ENCODE data around the gene RPS14.
A peak's percentile ranks its signal among the peaks of the same experiment; 100 is the strongest.

RPS14 gene

DNA sequence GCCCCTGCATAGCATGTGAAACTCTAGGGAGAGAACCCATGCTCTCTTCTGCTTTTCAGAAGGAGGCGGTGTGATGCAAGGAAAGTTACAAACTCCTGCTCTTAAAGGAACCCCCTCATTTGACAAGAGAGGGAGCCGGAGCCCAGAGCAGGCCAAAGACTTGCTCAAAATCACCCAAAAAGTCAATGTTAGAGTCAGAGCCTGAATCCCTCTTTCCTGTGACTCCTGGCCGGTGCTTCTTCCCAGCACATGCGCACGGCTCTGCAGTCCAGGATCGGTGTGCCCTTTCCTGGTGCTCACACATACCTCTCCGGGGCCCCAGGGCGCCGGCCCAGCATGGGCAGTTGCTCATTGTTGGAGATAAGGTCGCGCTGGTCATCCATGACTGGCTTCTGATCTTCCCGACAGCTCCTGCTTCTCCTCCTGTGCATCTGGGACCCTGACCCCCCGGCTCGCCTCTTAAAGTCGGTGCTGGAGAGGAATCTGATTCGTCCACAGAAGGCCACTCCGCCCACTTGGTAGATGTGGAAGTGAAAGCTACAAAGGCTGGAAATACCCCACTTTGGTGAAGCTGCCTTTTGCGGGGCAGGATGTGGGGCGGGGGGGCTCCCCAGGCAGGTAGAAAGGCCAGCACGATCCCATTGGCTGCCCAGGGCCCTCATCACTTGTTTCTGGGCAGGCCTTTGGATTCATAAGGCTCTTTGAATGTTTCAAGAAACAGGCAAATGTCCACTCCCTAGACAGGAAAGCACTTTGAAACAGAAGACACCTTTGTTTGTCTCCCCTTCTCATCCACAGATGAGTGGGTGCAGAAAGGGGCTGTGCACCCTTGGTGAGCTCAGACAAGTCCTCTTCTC is 37.0 kb downstream of the RPS14 start, which contains the start of gene CD74:
CD74 (minus strand) TSS at position 592 of the 857 bp plus-strand sequence; CDS start at position 431, 161 bp downstream.
- peak; percentile 60 to 85 (median 71) for DNase-seq

DNA sequence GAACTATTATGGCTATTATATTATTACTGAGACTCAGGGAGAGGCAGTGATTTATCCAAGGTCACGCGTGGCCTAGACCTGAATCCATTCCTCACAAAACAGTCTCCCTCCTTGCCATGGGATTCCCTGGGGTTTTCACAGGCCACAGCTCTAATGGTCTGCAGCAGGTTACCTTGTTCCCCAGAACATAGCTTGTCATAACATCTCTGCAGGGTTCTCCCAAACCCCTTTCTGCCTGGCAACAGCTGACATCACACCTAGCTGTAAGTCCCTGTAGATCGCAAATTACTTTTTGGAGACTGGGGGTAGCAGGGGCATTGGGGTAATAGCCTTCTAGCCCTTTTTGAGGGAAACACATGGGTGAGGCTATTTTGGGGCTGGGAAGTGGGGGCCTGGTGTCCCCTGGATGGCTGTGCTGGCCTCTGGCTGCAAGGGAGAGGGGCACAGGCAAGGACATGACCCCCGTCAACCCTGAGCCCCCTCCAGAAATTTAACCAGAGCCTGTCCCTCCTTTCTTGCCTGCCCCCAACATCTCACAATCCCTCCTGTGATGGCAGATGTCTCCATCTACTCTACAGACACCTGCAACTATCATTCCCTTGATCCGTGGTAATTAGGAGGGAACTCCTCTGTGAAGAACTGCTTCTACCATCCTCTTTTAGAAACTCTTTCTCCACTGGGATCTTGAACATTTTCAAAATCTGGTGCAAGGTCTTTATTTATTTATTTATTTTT is 38.1 kb downstream of the RPS14 start:
- peak in 1 of 4 experiments; percentile 56 for DNase-seq

DNA sequence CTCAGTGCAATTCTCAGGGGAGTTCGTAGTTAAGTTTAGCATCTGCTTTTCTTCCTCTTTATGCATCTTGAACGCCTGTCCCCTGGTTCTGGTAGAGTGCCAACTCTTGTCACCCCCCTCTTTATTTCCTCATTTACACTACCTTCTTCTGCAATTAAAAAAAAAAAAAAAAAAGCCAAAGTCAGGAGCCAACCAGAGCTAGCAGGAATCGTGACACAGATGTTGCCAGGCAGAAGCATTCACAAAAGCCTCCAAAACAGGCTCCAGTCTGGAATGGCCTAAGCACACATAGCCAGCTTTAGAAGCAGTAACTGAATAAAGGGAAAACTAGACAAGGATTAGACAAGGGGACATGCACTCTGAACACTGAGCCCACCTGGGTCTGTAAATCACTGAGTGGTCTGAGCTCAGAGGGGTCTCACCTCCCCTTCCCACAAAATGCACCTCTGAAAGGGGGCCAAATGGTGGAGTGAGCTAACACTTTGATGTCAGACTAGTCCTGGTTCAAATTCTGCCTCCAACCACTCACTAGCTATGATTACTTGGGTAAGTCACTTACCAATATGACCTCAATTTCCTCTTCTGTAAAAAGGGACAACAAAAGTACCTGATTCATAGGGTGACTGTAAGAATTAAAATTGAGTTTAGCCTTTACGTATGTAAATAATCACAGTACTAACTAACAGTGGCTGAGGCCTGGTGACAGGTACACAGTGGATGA is 38.9 kb downstream of the RPS14 start:
- peak in 1 of 4 experiments; percentile 11 for DNase-seq

DNA sequence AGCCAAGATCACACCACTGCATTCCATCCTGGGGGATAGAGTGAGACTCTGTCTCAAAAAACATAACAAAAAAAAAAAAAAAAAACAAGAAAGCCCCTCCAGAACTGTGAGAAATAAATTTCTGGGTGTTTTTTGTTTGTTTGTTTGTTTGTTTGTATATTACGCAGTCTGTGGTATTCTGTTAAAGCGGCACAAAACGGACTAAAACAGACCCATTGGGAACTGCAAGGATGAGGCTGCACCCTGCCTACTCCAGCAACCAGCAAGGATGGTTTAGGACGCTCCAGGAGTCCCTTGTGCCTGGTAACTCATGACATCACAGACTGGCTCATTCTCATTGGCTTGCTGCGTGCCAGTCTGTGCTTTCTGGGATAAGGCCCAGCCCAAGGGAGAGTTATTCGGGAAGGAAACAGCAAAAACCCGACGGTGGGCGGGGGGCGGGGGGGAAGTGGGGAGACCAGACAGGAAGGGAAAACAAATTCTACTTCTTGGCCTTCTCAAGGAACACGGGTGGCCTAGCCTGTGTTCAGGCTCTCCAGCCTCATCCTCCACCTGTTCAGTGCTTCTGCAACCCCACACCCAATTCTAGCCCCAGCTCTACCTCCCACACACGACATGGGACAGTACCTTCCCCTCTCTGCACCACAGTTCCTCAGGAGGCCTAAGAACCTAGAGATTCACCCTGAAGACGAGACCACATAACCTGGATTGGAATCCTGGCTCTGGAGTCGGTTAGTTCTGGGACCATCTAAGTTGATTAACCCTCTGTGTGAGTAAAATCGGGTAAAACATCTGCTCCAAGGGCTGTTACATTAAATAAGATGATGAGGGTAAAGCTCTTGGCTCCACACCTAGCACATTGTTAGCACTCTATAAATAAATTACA is 39.7 kb downstream of the RPS14 start:
- DNase-seq: no peak

DNA sequence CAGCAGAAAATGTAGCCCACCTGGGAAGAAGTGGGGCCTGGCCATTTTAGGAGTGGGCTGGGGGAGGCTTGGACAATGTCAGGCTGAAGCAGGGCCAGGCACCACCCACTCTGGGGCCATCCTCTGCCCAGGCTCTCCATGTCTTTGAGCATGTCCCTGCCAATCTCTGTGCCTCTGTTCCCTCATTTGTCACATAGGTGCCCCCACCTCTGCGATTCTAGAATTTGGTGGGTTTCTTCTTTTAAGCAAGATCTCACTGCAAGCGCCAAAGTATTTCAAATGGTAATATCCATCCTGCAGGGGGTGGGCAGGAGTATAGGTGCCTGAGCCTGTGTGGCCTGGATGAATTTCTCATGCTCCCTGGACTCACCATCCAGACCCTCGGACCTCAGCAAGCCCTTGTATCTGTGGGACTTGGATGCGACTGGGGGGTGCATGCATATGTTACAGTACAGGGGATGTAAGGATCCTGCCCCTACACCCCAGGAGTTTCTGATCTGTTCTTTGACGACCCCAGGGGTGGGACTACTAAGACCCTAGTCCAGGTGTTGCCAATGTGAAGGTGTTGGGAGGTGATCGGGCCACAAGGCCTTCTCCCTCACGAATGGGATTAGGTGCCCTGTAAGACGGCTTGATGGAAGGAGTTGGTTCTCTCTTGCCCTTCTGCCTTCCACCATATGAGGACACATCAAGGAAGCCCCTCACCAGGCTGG is 41.2 kb downstream of the RPS14 start:
- DNase-seq: no peak

DNA sequence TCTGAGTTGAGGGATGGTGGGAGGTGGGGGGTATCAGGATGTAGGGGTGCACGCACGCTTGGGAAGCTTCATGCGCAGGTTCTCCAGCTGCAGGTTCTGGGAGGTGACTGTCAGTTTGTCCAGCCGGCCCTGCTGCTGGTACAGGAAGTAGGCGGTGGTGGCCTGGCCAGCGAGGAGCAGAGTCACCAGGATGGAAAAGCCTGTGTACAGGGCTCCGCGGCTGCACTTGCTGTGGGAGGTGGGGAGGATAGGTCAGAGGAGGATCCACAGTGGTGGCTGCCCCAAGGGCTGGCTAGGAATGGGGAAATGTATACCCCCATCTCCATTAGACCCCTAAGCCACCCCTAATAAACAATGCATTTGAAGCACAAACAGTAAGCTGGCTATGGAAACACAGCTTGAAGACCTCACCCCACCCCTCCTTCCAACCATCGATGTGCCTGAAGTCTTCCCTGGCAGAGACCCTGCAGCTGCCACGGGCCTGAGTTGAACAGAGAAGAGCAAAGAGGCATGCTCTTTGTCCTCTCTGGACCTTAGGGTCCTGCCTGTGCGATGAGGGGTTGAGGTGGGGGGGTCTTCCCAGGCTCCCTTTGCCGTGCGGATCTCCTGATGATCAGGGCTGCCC is 42.3 kb downstream of the RPS14 start:
- no peak for DNase-seq

DNA sequence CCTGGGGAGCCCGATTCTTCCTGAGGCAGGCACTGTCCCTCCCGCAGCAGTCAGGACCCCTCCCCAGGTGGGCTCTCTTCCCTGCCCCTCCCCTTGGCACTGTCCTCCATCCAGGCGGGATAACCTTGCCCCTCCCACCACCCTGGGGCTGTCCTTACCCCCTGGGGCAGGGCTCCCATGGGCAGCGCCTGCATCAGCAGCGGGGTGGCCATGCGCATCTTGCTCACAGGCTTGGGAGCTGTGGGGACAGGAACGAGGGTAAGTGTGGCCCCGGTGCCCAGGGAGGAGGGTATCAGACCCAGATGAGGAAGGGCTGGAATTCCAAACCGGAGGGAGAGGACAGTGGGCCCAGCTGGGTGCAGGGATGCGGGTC is 42.8 kb downstream of the RPS14 start:
- DNase-seq: no peak

DNA sequence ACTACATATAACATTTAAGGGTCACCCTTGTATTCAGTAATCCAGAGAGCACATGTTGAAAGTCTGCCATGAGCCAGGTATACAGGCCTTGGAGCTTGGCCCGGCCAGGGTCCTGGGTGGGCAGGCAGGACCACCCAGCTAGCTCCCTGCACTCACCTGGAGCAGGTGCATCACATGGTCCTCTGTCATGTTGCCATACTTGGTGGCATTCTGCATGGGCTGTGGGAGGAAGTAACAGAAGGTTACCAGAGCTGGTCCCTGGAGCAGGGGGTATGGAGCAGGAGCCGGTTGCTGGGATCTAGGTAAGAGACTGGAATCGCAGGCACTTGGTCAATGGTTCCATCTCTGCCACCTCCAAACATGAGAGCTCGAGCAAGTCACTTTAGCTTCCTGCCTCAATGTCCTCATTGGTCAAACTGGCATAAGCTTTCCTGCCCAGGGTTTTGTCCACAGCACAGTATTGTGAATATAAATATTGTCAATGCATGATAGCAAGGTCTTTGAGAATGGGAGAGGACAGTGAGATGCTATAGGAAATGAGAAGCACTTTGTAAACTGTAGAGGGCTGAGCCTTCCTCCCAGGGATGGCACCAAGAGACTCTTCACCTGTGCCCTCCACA is 43.3 kb downstream of the RPS14 start:
- DNase-seq: no peak

DNA sequence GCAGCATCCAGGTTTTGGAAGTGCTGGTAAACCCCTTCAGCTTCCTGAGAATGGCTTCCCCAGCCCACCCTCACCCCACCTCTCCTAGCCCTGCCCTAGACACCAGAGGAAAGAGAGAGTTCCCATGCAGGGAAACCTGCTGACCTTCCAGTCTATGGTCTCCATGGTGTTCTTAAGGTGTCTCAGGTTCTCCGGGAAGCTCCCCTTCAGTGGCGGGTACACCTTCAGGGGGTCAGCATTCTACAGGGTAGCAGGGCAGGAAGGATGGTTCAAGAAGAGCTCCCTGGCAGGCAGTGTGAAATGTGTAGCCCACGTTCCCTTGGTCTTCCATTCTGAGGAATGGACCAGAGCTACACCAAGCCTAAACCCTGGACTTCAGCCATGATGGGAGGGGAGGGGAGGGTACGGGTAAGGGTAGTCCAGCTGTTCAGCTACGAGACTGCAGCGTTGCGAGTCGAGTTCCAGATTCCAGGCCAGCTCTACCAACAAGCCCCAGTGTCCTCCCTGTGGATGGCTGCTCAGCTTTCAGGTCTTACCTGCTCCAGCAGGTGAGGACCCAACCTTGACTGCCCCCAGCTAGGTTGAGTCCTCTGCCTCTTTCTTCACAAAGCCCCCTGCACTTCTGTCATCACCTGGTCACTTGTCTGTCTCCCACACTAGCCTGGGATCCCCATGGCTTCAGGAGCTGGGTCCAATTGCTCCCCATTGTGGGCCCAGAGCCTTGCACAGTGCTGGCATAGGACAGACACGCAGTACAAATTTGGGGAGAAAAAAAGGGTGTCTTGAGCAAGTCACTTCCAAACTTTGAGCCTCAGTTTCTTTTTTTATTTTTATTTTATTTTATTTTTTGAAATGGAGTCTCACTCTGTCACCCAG is 44.4 kb downstream of the RPS14 start:
- DNase-seq: no peak

DNA sequence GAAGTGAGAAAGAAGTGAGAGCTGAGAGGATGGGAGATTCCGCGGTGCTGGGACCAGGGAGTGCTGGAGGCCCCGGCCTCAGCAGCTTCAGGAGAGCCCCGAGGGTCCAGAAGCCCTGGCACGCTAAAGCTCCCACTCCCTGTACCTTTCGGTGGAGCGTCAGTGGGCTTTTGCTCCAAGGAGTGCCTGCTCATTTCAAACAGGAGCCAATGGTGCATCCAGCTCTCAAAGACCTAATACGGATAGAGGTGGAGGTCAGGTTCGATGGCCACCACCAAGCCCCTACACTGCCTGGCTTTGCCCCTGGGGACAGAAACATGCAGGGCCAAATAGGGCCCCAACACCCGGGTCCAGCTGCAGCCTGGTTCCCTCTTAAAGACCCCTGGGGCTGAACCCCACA is 45.0 kb downstream of the RPS14 start:
- DNase-seq: no peak

DNA sequence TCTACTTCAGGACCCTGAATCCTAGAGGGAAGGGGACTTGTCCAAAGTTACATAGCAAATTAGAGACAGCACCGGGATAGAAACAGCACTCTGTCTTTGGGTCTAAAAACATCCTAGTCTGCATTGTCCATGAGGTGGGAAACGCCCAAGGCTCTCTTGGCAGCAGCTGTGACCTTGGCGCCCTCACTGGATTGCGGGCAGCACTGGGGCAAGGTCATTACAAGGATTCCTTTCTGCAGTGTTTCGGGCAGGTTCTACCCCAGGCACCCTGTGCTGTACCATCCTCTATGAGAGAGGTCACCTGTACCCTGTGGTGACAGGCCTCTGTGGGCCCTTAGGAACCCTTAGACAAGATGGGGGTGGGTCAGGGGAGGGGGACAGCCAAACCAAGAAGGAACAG is 45.4 kb downstream of the RPS14 start:
- DNase-seq: no peak

DNA sequence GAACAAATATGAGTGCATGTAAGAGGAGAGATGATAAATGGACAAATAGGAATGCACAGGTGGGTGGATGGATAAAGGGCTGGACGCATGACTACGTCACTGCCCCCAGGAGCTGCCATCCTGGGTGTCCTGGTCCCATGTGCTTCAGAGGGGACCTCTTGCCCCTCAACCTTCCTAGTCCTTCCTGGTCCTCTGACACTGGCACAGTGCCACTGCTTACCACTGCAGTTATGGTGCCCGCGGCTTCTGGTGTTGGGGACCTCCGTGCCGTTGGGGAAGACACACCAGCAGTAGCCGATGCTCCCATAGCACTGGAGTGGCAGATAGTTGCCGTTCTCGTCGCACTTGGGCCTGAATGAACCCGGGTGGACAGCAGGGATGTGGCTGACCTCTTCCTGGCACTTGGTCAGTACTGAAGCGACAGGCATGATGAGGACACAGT is 46.6 kb downstream of the RPS14 start:
- DNase-seq: no peak

DNA sequence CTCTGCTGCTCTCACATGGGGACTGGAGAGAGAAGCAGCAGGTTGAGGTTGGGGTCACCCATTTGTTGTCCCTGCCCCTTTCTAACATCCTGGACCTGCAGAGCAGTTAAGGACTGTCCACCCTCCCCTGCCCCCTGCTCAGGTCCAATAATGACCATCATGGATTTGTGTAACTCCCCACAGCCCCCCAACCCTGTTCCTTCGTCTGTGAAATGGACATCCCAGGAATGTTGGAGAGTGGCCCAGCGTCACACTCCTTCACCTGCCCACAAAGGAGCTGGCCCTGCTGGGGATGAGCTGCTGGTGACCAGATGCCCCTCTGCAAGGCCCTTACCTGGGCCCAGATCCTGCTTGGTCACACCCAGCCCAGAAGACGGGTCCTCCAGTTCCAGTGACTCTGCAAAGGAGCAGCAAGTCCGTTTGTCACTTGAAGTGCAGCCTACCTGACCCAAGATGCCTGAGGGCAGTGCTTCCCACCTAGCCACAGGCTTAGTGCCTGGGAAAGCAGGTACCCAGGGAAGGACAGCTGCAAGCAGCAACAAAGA is 47.2 kb downstream of the RPS14 start:
- no peak for DNase-seq

DNA sequence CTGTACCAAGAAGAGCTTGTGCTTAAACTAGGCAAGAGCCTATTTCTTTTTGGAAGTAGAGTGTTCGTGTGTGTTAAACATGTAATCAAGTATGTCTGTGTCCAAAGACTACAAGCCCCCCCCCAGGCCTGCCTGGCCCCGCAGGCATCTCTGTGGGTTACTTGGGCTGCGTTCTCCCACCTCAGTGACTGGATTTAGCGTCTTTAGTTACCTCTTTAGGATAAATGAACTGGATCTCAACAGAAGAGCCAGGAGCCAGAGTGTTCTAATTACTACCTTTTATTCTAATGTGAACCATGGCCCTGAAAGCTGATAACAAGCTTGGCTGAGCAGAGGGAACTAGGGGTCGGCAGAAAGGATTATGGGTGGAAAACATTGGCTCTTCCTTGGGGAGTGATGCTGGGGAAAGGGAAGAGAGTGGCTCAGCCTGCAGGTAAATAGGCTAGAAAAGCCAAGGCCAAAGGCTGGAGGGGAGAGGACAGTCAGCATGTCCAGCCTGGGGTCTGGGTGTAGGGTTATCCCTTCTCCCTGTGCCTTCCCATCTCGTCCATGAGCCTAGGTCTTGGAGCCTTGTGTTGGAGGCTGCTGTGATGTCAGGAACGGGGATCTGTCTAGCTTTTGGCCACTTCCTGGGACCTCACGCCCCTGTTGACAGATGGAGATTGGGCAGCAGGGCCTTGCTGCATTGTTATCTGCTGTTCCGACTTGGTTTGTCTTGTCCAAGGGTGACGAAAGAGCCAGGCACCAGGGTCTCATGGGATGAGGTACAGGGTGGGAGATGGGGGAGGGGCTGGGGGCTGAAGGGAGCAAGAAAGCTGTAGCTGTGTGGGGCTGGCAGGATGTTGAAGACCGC is 47.9 kb downstream of the RPS14 start:
- no peak for DNase-seq

DNA sequence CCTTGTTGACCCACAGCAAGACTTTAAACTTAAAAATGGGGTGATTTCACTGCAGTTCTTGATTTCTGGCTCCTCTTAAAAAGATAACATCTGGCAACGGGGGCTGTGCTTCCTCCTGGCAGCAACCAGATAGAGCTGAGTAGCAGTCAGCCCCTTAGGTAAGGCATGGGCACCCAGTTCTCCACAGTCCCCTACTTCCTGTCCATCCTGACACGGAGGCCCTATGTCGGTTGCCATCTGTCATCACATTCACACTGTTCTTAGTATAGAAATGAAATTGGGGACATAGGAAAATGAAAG is 48.5 kb downstream of the RPS14 start:
- no peak for DNase-seq

DNA sequence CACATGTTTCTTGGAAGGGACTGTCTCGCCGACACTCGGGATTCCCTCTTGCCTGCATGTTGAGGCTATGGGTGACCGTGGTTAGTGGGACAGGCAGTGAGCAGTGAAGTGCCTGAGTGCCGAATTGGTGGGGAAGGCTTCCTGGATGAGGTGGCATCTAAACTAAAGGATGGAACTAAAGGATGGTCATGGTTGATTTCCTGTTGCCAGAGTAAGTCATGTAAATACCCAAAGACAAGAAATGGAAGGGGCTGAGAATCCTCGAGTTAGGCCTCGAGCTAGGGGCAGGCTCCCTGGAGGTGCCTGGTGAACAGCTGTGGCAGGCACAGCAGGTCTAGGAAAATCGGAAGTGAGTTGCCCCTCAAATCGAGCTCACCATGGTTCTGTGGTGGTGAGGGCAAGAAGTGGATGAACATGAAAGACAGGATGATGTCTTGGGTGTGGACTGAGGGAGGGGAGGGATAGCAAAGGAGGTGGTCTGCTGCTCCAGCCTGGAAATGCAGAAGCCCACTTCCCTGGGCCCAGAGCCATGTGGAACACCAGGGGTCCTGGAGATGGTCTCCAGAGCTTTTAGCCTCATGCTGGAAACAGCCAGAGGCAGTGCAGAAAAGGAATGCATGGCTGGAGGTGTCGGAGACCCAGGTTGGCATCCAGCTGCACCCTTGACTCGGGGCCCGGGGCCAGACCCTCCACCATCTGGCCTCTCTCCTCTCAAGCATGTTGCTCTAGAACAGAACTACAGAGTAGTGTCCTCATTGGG is 49.0 kb downstream of the RPS14 start:
- no peak for DNase-seq

DNA sequence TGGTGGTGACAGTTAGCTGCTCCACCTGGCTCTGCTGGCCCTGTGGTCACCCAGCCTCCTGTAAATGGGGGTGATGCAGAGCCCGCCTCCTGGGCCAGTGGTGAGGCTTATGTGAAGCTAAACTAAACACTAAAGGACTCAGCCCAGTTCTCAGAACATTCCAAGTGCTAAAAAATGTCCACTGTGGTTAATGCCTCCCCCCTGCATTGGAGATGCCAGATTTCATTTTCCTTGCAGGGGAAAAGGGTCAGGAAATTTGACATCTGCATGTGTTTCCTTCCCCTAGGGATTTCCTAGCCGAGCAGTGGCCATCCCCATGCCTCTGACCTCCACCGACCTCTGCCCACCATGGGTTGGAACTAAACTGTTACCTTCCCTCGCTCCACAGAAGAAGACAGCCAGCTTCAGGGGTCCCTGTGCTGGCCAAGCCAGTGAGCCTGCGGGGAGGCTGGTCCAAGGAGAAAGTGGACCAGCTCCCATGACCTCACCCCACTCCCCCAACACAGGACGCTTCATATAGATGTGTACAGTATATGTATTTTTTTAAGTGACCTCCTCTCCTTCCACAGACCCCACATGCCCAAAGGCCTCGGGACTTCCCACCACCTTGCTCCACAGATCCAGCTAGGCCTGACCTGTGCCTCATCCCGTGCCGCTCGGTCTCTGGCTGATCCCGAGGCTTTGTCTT is 49.9 kb downstream of the RPS14 start:
- no peak for DNase-seq

Measured in activated naive CD4-positive, alpha-beta T cell (primary cell).